Measurements from ENCODE around the gene CLEC20A.
A peak's percentile ranks its signal among the peaks of the same experiment; 100 is the strongest.
"Not testable (repeated sequence)": the region's sequence is repeated elsewhere in the genome, so short reads cannot be mapped to it uniquely, and the experiment has no call there.

Gene CLEC20A

DNA sequence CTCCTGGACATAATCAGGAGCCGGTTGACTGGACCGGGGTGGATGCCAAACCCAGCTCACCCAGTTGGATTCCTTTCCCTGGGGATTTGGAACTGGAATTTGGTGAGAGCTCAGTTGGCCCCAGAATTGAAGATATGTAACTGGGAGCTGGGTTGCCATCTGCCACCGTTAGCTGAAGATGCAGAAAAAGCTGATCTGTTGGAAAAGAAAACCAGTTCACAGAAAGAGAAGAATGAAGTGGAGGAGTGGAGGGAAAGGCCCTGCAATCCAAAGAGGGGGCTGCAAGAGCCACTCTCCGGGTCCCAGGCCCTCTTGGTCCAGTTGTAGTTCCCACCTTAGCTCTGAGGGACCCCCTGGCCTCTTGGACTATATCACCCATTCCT lies 32.2 kb upstream of the CLEC20A start:
- DNase-seq (ENCODE audit: low spot score), result no peak

DNA sequence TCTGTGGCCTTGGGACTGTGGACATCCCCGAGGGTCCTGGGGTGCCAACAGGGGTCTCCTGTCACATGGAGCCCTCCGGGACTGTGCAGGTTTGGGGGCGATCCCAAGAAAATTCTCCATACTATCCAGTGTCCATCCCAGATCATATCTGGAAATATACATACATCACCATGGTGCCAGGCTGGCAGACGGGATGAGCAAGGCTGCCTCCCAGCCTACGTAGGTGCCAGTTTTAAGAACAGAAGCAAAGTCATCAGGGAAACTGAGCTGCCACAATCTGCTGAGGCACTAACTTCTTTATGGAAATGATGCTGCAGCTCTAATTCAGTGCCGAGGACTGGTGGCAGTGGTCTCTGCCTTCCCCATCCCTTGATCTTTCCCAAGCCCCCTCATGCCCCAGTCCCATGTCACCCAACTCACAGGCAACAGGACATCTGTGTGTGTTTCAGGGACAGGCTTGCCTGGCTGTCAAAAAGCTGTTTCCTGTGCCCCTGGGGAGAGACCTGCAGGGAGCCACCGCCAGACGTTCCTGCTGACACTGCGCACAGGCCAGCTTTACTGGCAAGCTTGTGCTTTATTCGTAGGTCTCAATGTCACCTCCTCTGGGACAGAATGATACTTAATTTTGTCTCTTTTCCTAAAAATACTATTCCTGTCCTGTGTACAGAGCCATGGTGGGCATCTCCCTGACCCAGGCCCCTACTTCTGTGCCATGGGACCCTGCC lies 31.6 kb upstream of the CLEC20A start:
- no peak for DNase-seq (ENCODE audit: low spot score)

DNA sequence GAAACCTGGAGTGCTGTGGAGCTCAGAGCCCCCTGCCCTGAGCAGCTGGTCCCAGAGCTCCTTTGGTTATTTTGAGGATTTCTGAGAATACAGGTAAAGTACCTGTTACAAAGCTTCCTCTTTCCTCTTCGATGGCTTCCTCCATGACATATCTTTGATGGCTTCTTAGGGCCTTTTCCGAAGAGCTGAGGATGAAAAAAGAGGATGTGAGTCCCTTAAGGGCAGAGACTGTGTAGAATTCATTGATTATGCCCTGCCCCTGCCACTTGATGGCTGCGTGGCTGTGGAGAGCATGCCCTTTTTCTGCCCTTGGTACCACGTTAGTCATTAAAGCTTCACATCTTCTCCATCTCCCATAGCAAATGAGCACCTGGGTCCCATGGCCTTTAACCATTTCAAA lies 30.4 kb upstream of the CLEC20A start:
- DNase-seq (ENCODE audit: low spot score), result no peak

DNA sequence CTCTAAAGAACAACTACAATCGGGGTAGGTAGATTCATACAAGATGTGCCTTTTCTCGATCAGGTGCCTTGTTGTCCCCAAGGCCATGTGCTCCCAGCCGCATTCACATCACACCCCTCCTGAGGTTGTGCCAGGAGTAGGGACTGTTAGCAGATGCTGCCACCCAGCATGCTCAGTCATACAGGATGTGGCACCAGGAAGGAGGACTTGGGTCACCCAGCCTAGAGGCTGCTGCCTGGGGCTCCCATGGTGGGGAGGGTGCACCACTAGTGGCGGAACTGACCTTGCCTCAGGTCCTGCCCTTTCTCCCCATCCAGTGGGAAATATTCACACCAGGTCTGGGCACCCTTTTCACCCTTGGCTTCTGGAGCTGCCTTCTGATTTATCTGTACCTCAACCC lies 24.5 kb upstream of the CLEC20A start:
- no peak for DNase-seq (ENCODE audit: low spot score)

DNA sequence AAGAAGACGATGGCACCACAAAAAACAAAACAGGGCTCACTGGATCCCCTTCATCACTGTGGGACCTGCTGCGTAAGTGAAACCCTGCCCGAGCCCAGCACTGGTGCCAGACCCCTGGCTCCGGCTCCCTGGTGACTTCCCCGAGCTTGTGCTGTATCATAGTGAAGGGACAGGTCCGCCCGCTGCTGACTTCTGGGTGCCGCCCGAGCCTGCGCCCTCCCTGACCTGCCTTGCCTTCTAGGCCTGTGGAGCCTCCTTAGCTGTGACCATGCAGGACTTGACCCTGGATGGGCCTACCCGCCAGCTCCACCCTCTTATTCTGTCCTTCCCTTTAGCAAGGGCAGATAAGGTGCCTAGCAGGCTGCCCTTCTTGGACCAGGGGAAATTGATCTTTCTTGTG lies 24.0 kb upstream of the CLEC20A start:
- no peak for DNase-seq (ENCODE audit: low spot score)

DNA sequence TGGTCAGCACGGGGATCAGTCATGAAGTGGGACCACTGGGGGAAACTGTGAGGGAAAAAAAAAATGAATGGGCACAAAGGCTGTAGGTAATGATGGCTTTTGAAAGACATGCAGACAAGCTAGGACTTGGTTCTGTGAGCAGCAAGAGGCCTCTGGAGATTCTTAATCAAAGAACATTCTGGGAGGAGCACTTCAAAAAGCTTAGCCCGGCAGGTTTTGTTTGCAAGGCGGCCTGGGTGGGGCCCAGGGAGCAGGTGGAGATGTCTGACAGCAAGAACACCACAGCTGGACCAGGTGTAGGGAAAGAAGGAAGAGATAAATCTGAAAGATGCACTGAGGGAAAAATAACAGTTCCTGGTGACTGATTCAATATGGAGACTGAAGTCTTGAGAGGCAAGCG lies 22.1 kb upstream of the CLEC20A start:
- no peak for DNase-seq (ENCODE audit: low spot score)

DNA sequence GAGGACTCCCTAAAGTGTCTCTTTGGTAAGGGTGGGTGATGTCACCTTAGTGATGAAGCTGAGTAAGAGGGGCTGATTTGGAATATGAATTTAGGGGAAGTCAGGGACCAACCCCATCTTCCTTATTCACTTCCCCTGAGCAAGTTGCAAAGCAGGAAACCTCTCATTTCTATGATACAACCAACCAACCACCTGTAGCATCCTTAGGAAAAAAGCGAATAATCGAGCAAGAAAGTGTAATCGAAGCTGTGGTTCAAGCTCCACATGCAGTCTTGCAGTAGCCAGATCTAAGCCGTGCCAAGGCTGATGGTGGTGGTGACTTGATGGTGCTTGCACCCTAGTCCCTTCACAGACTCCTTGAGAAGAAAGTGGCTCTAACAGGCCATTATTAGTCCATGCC lies 19.3 kb upstream of the CLEC20A start:
- DNase-seq (ENCODE audit: low spot score), result no peak

DNA sequence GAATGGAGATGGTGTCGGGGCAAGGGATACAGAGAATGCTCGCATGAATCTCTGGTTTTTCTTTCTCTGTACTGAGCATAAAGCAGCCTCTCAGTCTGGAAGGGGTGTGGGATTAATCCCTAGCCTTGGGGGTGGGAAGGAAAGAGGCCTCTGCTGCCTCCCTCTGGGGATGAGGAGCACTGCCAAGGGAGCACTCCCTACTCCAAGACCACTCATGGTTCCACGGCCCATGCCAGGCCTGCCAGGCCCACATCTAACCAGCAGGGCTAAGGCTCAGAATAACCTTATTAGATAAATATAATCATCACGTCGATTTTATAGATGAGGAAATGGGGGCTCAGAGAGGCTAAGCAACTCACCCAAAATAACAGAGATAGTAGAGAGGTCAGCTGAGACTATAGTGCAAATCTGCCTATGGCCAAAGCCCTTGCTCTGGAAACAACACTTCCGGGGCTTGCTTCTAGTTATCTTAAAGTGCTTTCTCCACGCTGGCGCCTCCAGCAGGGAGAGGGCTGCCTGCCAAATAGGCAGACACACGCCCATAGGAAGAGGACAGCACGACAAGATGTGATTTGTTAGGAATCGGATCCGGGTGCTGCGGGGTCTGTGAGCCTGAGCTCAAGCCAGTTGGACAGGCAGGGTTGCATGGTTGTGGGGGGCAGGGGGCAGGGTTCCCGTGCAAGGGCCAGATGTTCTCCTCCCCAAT lies 16.7 kb upstream of the CLEC20A start:
- no peak for DNase-seq (ENCODE audit: low spot score)

DNA sequence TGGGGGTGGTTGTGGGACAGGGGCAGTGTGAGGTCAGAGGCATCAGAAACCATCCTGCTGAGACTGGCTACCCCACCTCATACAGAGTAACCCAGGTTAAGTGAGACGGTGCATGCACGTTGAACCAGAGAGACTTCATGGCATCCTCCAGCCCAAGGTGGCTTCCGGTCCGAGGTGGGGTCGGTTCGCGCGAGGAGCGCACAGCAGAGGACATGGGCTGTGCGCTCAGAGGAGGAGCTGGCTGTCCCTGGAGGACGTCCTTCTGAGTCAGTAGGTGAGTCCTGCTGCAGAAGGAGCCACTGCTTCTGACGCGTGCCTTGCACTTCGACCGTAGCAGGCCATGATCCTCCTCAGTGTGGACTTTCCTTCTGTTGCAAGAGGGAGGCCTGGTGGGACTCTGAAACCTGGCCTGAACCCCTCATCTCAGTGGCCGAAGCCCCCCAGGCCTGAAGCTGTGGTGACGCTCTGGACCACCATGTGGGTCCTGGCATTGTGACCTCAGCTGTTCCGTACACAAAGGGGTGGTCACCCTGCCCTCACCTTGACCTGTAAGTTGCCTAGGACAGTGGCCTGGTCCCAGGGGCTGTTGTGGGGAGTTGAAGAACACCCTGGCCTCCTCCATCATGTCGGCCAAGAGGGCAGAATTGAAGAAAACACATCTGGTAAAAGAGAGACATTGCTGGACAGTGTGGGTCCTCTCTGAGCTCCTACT lies 16.0 kb upstream of the CLEC20A start, which contains the start of gene TEX35:
Gene TEX35 (plus strand): TSS at position 544 of the 712 bp plus-strand sequence. CDS start 80 bp downstream, at position 624.
- DNase-seq (ENCODE audit: low spot score), result no peak

DNA sequence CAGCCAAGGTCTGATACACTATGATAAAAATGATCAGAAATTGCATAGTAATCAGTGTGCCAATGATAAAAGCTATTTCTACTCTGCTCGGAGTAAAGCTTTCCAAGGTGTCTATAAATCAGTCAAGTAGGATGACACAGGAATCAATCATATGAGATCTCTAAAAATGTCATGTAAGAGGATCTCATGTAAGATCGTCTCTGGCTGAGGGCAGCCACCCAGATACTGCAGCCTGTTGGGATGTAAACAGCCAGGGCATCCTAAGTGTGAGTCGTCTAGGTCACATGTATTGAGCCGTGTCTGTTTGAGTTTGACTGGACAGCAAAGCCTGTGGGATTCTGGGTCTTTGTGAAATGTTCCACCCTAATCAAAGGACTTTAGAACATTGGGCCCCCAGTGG lies 13.4 kb upstream of the CLEC20A start:
- DNase-seq (ENCODE audit: low spot score), result no peak

DNA sequence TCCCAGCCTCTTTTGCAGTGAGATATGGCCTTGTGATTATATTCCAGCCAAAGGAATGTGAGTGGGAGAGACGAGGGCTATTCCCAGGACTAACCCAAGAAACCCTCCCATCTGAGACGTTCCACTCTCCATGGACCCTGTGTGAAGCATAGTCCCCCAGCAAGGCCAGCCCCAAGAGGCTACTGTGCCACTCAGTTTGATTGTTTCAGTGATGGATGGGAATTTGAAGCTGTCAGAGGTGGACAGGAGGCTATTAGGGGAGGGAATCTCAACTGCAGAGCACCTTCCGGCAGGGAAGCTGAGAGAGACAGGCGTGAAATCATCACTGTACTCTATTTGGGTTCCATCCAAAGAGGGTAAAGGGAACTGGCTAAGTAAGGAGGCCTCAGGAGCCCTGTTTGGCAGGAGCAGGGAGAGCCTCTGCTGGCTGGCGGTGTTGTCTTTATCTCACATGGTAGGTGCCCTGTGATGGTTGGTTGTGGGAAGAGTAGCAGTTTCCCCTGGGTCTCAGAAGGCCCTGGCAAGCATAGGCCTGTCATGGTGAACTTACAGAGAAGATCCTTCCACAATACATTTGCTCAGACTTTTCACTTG lies 12.7 kb upstream of the CLEC20A start:
- DNase-seq (ENCODE audit: low spot score), result no peak

DNA sequence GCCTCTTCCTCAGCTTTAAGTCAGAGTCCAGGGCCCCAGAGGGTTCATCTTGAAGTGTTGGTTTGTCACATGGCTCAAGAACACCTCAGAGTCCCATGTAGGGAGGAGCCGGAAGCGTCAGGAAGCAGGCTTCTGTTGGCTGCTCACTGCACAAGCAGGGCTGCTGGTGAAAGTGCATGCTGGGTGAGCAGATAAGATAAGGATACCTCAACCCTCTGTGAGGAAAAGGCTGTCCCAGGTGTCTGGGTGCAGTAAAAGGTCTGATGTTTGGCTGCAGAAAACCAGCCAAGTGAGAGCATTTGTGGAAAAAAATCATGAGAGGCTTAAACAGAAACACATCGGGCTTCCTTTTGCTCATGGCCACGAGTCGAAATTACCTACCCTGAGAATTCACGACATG lies 9.9 kb upstream of the CLEC20A start:
- no peak for DNase-seq (ENCODE audit: low spot score)

DNA sequence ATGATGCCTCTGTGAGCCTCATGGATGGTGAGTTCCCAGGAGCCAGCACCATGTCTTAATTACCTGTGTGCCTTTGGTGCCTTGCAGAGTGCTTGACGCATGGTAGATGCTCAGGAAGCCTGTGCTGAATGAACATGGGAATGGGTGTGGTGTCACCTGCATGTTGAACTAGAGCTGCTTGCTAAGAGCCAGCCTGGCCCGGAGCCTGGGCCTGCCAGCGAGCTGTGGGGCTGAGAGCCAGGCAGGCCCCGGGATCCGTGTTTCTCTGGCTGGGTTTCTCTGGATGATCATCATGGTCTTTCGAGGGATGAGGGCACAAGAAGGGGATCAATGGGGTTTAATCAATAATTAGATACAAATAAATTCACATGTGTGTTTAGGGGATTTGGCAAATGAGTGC lies 9.4 kb upstream of the CLEC20A start:
- no peak for DNase-seq (ENCODE audit: low spot score)

DNA sequence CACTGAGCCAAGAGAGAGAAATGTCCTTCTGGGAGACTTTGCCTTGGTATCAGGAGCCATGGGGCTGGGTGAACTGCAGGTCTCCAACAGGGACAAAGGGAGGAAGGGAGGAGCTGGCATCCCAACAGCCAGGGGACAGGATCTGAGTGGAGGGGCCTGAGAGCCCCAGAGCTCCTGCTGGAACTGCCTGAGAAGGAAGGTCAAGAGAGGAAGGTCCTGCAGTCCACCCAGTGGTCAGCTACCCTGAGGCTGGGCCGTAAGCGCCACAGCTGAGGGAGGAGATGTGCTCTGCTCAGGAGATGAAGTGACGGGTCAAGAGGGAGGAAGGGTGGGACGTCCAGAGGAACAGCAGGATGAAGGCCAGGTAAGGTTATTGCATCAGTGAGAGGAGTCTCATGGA lies 7.5 kb upstream of the CLEC20A start:
- no peak for DNase-seq (ENCODE audit: low spot score)

DNA sequence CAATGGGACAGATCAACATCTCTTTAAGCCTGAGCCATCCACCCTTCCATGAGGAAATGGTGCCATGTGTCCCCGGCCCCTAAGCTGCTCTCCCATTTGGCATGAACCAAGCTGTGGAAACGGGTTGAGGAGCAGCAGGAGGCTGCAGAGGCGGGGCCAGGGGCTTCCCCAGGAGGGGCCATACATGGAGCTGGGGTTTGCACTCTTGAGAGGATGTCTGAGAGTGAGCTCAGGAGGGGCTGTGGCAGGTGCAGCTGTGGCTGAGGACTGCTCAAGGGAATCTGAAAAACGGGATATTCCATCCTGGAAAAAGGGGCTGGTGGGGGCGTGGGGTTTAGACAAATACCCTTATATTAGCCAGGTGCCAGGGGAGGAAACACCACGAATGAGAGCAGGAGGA lies 7.1 kb upstream of the CLEC20A start:
- no peak for DNase-seq (ENCODE audit: low spot score)

DNA sequence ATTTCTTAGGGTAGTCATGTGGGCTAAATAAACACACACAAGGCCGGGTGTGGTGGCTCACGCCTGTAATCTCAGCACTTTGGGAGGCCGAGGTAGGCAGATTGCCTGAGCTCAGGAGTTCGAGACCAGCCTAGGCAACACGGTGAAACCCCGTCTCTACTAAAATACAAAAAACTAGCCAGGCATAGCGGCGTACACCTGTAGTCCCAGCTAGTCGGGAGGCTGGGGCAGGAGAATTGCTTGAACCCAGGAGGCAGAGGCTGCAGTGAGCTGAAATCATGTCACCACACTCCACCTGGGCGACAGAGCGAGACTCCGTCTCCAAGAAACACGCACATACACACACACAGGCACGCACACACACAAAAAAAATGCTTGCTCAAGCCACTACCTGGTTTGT lies 6.6 kb upstream of the CLEC20A start:
- not testable (repeated sequence) for DNase-seq (ENCODE audit: low spot score)

DNA sequence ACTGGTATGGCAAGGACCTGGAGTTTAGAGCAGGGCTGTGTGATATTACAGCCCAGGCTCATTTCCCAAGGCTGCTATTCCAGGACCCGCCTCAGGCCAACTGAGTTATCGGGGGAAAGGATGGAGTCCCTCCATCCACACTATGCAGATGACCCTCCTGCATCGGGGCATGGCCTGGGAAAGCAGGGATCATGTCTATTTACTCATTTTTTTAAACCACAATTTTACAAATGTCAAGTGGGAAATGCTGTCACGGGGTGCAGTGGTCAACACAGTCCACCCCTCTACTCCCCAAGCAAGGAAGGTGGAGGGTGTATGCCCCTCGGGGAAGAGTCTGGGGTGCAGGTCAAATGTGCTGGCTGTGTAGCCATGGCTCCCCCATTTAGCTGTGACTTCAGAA lies 6.1 kb upstream of the CLEC20A start:
- no peak for DNase-seq (ENCODE audit: low spot score)

DNA sequence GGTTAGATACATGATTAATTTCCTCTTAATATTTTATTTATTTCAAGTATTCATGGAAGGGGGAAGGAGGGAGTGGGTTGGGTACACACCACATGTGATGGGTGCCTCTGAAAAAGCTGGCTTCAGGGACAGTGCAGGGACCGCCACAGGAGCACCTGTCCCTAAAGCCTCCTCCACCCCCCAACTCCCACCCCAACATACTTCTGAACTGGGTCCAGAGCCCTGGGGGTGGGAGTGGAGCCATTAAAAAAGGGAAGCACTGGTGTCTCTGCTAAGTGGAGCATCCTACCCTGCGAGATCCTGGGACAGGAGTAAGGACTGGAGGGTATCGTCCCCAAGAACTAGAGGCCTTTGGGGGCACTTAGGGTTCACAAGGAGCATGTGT lies 5.6 kb upstream of the CLEC20A start:
- DNase-seq (ENCODE audit: low spot score), result no peak

DNA sequence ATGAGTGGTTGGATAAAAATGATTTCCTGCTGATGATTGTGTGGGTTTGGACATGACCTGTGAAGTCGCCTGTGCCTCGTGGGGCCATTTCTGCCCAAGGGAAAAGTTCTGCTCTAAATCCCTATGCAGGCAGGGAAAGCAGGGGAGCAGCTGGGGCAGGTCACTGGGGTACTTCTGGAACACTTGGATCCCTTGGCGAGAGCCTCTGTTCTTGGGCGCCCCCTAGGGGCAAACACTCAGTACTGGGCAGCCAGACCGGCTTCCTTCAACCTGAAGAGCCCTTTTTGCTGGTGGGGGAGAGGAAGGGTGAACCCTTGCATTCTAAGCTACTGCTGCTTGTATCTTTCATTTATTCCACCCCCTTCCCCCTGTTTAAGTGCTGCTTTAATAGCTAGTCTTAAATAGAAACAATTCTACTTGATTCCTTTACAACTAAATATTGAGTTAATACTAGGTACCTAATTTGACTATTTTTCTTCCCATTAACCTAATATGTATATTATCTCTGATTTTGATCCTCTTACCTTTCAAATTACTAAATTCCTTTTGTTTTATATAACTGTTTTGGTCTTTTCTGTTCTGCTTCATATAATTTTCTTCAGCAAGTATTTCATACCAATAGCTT lies 5.1 kb upstream of the CLEC20A start:
- DNase-seq (ENCODE audit: low spot score), result peak; percentile 51

DNA sequence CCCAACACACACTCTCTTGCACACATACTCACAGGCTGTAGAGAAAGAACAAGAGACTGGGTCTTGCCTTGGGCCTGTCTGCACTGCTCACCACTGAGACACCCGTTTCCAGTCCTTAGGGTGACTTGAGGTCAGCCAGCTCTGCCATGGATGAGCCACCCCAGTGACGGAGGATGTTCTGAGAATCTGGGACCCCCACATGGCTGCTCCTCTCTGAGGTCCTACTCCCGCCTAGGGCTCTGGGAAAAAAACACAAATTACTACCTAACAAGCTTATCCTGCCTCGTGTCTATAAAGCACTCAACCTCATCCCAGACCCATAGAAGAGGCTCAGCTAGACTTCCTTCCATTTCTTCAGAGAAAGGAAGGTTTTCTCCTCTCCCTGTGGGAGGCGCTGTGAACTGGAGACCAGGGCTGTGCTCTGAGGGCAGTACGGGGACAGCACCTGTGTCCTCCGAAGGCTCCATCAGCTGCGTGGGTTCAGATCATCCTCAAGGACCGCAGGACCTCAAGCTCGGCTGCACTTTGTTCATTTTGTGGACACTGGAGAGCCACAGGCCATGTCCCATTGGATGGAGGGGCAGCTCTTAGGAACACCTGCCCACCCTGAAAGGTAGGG lies 4.3 kb upstream of the CLEC20A start:
- no peak for DNase-seq (ENCODE audit: low spot score)

DNA sequence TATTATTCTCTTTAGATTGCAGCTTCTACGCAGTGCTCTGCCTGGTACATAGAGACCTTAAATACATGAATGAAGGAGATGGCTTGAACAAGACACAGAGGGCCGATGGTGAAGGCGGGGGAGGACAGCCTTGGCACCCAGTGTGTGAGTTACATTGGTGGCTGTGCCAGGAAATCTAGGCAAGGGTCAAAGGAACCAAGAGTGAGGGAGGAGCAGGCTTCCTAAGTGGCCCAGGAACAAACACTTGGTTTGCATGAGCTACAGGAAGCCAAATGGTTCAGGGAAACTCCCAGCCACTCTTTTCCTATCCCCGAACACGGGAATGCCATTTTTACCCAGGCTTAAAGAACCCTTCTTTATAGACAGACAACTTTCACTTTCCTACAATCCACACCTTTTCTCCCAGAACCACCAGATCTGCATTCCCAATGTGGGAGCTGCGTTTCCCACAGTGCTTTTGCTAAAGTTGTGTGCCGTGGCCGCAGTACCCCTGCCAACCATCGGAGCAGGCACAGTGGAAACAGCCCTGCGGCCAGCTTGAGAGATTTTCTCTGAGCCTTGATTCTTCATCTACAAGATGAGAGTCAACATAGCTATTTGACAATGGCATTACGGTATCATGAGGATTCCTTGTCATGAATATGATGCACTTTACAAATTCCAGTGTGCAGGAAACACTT lies 3.5 kb upstream of the CLEC20A start:
- no peak for DNase-seq (ENCODE audit: low spot score)

Data from pons (tissue), 1 donor.